Measurements from ENCODE around the gene GDF15.

DNA sequence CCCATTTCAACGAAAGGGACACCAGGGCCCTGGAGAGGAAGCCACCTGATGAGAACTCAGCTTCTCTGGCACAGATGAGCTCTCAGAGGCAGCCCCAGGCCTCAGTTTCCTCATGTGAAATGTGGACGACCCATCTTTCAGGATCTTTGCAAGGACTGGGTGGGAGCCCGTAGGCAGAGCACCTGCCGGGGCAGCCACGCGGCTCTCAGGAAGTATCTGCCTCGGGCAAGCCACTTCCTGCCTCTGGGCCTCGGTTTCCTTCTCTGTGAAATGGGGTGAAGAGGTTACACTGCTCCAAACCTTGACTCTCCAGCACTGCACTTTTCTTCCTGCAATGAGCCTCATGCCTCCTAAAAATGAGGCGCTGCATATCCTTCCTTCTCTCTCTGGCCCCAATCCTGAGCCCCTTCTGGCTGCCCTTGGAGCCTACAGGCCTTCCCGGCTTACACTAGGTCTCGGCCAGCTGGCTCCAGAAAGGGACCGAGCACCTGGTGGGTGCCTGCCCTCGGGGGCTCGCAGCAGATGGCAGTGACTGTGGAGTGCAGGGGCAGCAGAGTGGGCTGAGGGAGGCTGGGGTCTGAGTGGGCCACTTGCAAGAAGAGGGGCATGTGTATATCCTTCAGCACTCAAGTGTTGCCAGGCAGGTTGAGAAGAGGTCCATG lies 36.7 kb downstream of the GDF15 start:
- TF ChIP-seq, protein P1, sequence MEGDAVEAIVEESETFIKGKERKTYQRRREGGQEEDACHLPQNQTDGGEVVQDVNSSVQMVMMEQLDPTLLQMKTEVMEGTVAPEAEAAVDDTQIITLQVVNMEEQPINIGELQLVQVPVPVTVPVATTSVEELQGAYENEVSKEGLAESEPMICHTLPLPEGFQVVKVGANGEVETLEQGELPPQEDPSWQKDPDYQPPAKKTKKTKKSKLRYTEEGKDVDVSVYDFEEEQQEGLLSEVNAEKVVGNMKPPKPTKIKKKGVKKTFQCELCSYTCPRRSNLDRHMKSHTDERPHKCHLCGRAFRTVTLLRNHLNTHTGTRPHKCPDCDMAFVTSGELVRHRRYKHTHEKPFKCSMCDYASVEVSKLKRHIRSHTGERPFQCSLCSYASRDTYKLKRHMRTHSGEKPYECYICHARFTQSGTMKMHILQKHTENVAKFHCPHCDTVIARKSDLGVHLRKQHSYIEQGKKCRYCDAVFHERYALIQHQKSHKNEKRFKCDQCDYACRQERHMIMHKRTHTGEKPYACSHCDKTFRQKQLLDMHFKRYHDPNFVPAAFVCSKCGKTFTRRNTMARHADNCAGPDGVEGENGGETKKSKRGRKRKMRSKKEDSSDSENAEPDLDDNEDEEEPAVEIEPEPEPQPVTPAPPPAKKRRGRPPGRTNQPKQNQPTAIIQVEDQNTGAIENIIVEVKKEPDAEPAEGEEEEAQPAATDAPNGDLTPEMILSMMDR (IDR thresholded peaks at IDR 0.05), result no peak
- TF ChIP-seq POLR2A (IDR thresholded peaks at IDR 0.05), result no peak

Data from adrenal gland (tissue), 5 donors.